ENCODE measurements around the gene PRSS37.

Gene PRSS37

GRCh38 chr7:141860207-141860606, 18.9 kb upstream of the PRSS37 start:
- DNase-seq, result no peak

GRCh38 chr7:141847996-141848395, 6.7 kb upstream of the PRSS37 start:
- TF ChIP-seq CTCF (IDR thresholded peaks at IDR 0.05; ENCODE audit: low read depth, low read length), result no peak
- H3K4me3 ChIP-seq (ENCODE audit: low read depth, low read length), result no peak overlapping the region
- no peaks in the 10 kb centered on the region for H3K36me3 ChIP-seq
- peaks cover 3% of the 10 kb centered on the region for H3K9me3 ChIP-seq (ENCODE audit: severe bottlenecking)
- no peak overlapping the region for H3K27ac ChIP-seq
- no peak for DNase-seq
- no peaks in the 10 kb centered on the region for H3K27me3 ChIP-seq (ENCODE audit: insufficient read depth, low read depth, severe bottlenecking)

More at GRCh38 chr7:141860207-141860606, 18.9 kb upstream of the PRSS37 start:
- H3K4me3 ChIP-seq (ENCODE audit: low read depth, low read length), result no peak overlapping the region
- no peak overlapping the region for H3K27ac ChIP-seq
- no peaks in the 10 kb centered on the region for H3K9me3 ChIP-seq (ENCODE audit: severe bottlenecking)
- no peak for TF ChIP-seq CTCF (IDR thresholded peaks at IDR 0.05; ENCODE audit: low read depth, low read length)
- H3K36me3 ChIP-seq, result no peaks in the 10 kb centered on the region
- H3K27me3 ChIP-seq (ENCODE audit: insufficient read depth, low read depth, severe bottlenecking), result no peaks in the 10 kb centered on the region

GRCh38 chr7:141844256-141844655, 3.0 kb upstream of the PRSS37 start:
- DNase-seq, result no peak
- Histone ChIP-seq H3K27me3 (ENCODE audit: insufficient read depth, low read depth, severe bottlenecking) (no peaks in the 10 kb centered on the region), H3K36me3 (no peaks in the 10 kb centered on the region), H3K27ac (no peak overlapping the region), H3K4me3 (ENCODE audit: low read depth, low read length) (no peak overlapping the region), H3K9me3 (ENCODE audit: severe bottlenecking) (no peaks in the 10 kb centered on the region)
- no peak for TF ChIP-seq CTCF (IDR thresholded peaks at IDR 0.05; ENCODE audit: low read depth, low read length)

GRCh38 chr7:141842904-141843303, 1.6 kb upstream of the PRSS37 start:
- no peak for DNase-seq
- no peaks in the 10 kb centered on the region for H3K9me3 ChIP-seq (ENCODE audit: severe bottlenecking)
- no peak overlapping the region for H3K4me3 ChIP-seq (ENCODE audit: low read depth, low read length)
- no peak overlapping the region for H3K27ac ChIP-seq
- no peak for TF ChIP-seq CTCF (IDR thresholded peaks at IDR 0.05; ENCODE audit: low read depth, low read length)
- H3K27me3 ChIP-seq (ENCODE audit: insufficient read depth, low read depth, severe bottlenecking), result no peaks in the 10 kb centered on the region
- H3K36me3 ChIP-seq, result no peaks in the 10 kb centered on the region

- H3K27ac ChIP-seq, result no peak overlapping the region
- DNase-seq, result no peak
- no peaks in the 10 kb centered on the region for H3K36me3 ChIP-seq
- H3K9me3 ChIP-seq (ENCODE audit: severe bottlenecking), result no peaks in the 10 kb centered on the region
- no peak overlapping the region for H3K4me3 ChIP-seq (ENCODE audit: low read depth, low read length)
- TF ChIP-seq CTCF (IDR thresholded peaks at IDR 0.05; ENCODE audit: low read depth, low read length), result no peak
- no peaks in the 10 kb centered on the region for H3K27me3 ChIP-seq (ENCODE audit: insufficient read depth, low read depth, severe bottlenecking)
These were observed 577 bp downstream of the PRSS37 start for GRCh38 chr7:141840708-141841107.

GRCh38 chr7:141839256-141839655, 2.0 kb downstream of the PRSS37 start:
- no peaks in the 10 kb centered on the region for H3K9me3 ChIP-seq (ENCODE audit: severe bottlenecking)
- no peak overlapping the region for H3K4me3 ChIP-seq (ENCODE audit: low read depth, low read length)
- no peaks in the 10 kb centered on the region for H3K27me3 ChIP-seq (ENCODE audit: insufficient read depth, low read depth, severe bottlenecking)
- TF ChIP-seq CTCF (IDR thresholded peaks at IDR 0.05; ENCODE audit: low read depth, low read length), result no peak
- no peak for DNase-seq
- H3K36me3 ChIP-seq, result no peaks in the 10 kb centered on the region
- no peak overlapping the region for H3K27ac ChIP-seq

Data from WERI-Rb-1 (cell line).